ENCODE results near the gene HIF3A. TPM values are rescaled to one million over a fixed set of nuclear protein-coding genes. Genes with fewer than 3 reads are reported as not detected.

Gene HIF3A
- total and polyA plus RNA-seq, 2 experiments from 2014 or later: 54.6 to 149 TPM

- Histone ChIP-seq H3K9me2 (replicated peaks; ENCODE audit: insufficient read depth) (no peaks in the 10 kb centered on the region), H3K36me3 (replicated peaks; ENCODE audit: insufficient read depth, low read depth) (no peaks in the 10 kb centered on the region), H3K4me3 (no peak overlapping the region), H3K4me1 (ENCODE audit: insufficient read depth) (peaks cover 14% of the 10 kb centered on the region), H3K9me3 (ENCODE audit: low read depth) (no peaks in the 10 kb centered on the region), H3K27me3 (no peaks in the 10 kb centered on the region), H3K4me2 (no peak overlapping the region), H3K79me2 (no peaks in the 10 kb centered on the region), H4K20me1 (ENCODE audit: insufficient read depth, poor library complexity, severe bottlenecking) (no peaks in the 10 kb centered on the region), H3K27ac (no peak overlapping the region), H2AFZ (no peak overlapping the region)
- 100% methylated on average over 1 of the region's 1 CpG for WGBS (ENCODE audit: low lambda C conversion rate, missing lambda C conversion rate)
- DNase-seq (ENCODE audit: low spot score): no peak
- TF ChIP-seq CTCF (IDR thresholded peaks at IDR 0.05; ENCODE audit: poor library complexity) (no peak), EZH2 (IDR thresholded peaks at IDR 0.05; ENCODE audit: borderline replicate concordance) (no peak)
Observed at GRCh38 chr19:46337487-46337886, 40.6 kb downstream of the HIF3A start.

- H3K36me3 ChIP-seq (replicated peaks; ENCODE audit: insufficient read depth, low read depth): no peaks in the 10 kb centered on the region
- no peak for DNase-seq (ENCODE audit: low spot score)
- H2AFZ ChIP-seq: no peak overlapping the region
- H3K4me1 ChIP-seq (ENCODE audit: insufficient read depth): peaks cover 14% of the 10 kb centered on the region
- H3K4me3 ChIP-seq: no peak overlapping the region
- no peaks in the 10 kb centered on the region for H4K20me1 ChIP-seq (ENCODE audit: insufficient read depth, poor library complexity, severe bottlenecking)
- peak overlapping the region; percentile 11 for H3K4me2 ChIP-seq
- no peaks in the 10 kb centered on the region for H3K9me2 ChIP-seq (replicated peaks; ENCODE audit: insufficient read depth)
- no peaks in the 10 kb centered on the region for H3K79me2 ChIP-seq
- no peaks in the 10 kb centered on the region for H3K27me3 ChIP-seq
- 59% methylated on average over 10 of the region's 10 CpGs for WGBS (ENCODE audit: low lambda C conversion rate, missing lambda C conversion rate)
- no peaks in the 10 kb centered on the region for H3K9me3 ChIP-seq (ENCODE audit: low read depth)
- TF ChIP-seq EZH2 (IDR thresholded peaks at IDR 0.05; ENCODE audit: borderline replicate concordance) (no peak), CTCF (IDR thresholded peaks at IDR 0.05; ENCODE audit: poor library complexity) (no peak), EZH2phosphoT487 (IDR thresholded peaks at IDR 0.05; ENCODE audit: low read depth, severe bottlenecking, unreplicated experiment) (no peak)
- H3K27ac ChIP-seq: peak overlapping the region; percentile 85
Observed at GRCh38 chr19:46339446-46339845, 42.6 kb downstream of the HIF3A start.

- no peaks in the 10 kb centered on the region for H4K20me1 ChIP-seq (ENCODE audit: insufficient read depth, poor library complexity, severe bottlenecking)
- H3K27me3 ChIP-seq: no peaks in the 10 kb centered on the region
- no peaks in the 10 kb centered on the region for H3K9me2 ChIP-seq (replicated peaks; ENCODE audit: insufficient read depth)
- H3K27ac ChIP-seq: peak overlapping the region; percentile 85
- WGBS (ENCODE audit: low lambda C conversion rate, missing lambda C conversion rate): 98% methylated on average over 11 of the region's 11 CpGs
- no peak overlapping the region for H2AFZ ChIP-seq
- no peaks in the 10 kb centered on the region for H3K79me2 ChIP-seq
- H3K9me3 ChIP-seq (ENCODE audit: low read depth): no peaks in the 10 kb centered on the region
- H3K4me3 ChIP-seq: no peak overlapping the region
- peaks cover 14% of the 10 kb centered on the region for H3K4me1 ChIP-seq (ENCODE audit: insufficient read depth)
- no peak overlapping the region for H3K4me2 ChIP-seq
- no peak for DNase-seq (ENCODE audit: low spot score)
- TF ChIP-seq EZH2phosphoT487 (IDR thresholded peaks at IDR 0.05; ENCODE audit: low read depth, severe bottlenecking, unreplicated experiment) (no peak), CTCF (IDR thresholded peaks at IDR 0.05; ENCODE audit: poor library complexity) (no peak), EZH2 (IDR thresholded peaks at IDR 0.05; ENCODE audit: borderline replicate concordance) (no peak)
- H3K36me3 ChIP-seq (replicated peaks; ENCODE audit: insufficient read depth, low read depth): no peaks in the 10 kb centered on the region
Observed at GRCh38 chr19:46340051-46340659, 43.3 kb downstream of the HIF3A start.

Measured in hepatocyte (in vitro differentiated cells).